Measurements from ENCODE around the gene EIF4G1.

The EIF4G1 gene

DNA sequence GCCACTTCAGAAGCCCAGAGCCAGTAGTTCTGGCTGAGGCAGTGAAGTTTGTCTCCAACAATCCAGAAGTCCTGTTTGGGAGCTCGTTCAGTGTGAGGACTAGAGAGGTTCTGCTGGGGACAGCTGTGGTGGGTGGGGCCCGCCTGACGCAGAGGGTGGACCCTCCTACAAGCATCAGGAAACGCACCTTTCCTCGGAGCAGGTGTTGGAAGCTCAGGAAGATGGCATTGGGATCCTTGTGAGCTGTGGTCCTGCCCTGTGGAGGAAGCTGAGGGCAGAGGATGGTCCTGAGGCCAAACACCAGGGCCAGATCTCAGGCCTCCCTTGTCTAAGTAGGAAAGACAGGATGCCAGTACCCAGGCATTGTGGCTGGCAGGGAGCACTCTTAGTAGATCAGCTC is 58.5 kb downstream of the EIF4G1 start:
- DNase-seq, result no peak

DNA sequence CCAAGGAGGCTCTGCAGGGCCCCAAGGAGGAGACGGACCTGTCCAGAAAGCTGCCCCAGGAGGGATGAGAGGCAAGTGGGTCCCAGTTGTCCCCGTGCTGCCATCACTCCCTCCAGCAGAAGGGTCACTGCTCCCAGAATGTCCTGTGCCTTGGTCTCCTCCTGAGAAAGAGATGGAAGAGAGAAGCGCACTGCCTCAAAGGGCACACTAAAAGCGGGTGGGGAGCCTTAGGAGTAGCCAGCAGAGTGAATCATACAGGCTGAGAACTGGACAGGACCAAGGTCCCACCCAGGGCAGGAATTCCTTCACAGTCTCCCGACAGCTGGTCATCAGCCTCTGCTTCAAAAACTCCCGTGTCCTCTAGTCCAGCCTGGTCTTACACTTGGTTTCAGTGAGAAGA is 59.0 kb downstream of the EIF4G1 start:
- no peak for DNase-seq

DNA sequence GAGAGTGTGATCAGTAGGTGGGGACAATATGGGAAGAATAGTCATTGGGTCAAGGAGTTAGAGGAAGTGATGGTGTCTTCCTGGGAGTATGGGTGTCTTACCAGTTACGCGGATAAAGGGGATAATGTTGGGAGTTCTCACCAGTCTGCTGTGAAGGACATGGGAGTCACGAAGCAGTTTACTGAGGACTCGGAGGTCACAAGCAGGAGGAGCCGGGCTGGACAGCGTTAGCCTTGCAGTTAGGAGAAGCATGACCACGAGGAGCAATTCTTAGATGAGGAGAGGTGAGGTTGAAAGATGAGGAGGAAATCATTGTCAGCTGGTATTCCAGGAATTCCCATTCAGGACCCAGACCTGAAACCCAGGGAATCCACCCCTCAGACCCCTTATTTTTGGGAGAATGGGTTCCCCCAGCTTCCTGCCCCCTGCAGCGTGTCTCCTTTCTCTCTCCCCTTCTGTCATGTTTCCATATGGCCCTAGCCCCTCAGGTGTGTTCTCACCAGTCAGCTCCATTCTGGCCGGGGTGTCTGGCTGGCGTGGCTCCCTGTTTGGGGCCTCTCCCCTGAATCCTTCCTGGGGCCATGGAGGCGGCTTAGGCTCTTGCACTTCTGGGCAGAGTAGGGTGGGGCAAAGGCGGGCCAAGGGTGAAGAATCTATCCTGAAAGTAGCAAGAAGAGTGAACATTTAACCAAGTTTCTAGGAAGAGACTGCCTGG is 61.5 kb downstream of the EIF4G1 start:
- DNase-seq, result no peak

DNA sequence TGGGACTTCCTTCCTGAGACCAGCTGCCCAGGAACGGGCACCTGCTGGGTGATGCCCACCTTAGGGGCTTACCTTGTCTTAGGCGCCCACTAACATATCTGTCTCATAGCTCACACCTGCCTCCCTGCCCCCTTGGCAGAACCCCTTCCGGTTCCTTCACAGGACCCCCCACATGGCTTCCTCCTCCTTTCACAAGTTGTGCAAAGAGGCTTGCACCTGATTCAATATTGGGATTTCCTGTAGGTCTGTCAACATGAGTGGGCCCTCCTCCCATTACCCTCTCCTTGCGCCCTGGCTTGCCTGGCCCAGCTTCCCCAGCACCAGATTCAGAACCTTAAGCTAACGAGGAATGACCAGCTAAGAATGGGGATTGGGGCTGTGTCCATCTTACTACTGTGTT is 63.0 kb downstream of the EIF4G1 start:
- DNase-seq, result no peak

DNA sequence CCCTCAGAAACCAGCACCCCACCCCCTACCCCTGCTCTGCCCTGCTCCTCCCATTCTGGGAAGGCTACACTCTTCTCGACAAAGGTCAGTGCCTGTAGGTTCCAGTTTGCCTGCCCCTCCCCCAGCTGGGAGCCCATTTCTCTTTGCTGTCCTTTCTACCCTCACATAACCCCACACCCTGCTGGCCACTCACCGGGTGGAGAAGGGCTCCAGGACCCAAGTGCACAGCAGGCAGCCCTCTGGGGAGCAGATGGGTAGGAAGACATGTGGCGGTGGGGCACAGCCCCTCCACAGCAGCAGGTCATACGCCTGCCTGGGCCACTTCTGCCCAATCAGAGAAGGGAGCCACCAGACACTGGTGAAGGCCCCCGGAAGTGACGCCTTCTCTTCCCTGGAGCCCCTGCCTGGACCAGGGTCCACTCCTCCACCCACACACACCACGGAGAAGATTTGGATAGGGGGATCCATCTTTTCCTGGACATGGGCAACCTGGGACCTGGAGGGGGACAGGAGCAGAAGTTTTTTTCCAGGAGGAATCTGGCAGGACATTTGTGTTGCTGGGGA is 63.6 kb downstream of the EIF4G1 start, which contains the start of gene THPO:
THPO (minus strand) TSS at position 326 of the 564 bp plus-strand sequence. CDS start 1,948 bp downstream, outside the sequence.
- no peak for DNase-seq

DNA sequence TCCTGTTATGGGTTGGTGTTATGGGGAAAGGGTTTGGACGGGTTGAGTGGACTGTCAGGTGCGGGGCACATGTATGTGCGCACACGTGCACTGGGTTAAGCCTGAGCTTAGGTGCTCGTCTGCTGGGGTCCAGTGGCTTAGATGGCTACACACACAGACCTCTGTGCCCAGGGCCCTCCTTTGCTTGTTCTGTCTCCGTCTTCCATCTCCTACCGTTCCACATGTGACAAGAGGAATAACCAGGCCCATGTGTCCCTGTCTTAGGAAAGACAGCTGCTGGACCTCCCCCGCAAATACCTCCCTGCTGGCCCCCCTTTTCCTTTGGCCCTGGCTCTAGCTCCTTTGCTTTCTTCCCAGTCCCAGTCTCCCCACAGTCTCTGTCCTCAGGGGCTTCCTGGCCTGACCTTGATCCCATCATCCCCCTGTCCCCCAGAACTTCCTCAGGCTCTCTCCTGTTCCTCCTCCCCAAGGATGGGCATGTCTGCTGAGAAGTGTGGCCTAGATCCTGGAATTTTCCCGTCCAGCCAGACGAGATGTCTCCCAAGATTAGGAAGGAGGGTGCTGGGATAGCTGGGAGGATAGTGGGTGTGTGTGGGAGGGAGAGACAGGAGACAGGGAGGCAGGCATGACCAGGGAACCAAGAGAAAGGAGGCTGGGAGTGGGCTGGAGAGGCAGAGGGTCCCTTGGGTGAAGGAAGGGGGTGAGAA is 64.4 kb downstream of the EIF4G1 start:
- no peak for DNase-seq

DNA sequence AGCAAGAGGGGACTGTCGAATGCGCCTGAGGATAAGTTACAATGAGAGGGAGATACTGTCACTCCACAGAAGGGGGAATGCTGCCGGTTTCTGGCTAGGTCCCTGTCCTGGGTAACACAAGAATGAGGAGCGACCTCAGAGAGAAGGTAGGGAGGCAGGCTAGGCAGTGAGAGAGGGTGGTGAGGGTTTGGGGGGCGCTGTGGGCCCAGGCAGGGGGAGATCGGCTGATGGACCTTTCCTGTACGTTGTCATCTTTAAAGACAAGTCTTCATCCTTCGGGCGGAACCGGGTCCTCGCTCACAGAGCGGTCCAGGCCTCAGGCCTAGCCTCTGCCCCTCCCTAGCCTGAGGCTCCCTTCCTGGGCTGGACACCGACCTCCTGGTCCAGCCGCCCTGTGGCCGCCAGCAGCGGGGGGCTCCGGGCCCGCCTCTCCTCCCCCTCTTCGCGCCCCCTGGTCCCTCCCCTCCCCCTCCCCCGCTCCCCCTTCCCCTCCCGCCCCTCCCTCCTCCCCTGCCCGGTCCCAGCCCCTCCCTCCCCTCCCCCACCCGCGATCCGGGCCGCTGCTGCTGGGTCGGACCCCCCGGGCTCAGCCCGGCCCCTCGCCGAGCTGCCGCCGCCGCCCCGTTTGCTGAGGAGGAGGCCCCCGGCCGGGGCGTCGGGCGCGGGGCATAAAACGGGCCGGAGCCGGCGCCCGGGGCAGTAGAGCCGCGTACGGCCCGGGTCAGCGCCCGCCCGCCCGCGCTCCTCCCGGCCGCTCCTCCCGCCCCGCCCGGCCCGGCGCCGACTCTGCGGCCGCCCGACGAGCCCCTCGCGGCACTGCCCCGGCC is 65.2 kb downstream of the EIF4G1 start, which contains the start of gene CHRD:
CHRD (plus strand) TSS at position 697 of the 827 bp plus-strand sequence. CDS start 265 bp downstream, outside the sequence.
- no peak for DNase-seq

DNA sequence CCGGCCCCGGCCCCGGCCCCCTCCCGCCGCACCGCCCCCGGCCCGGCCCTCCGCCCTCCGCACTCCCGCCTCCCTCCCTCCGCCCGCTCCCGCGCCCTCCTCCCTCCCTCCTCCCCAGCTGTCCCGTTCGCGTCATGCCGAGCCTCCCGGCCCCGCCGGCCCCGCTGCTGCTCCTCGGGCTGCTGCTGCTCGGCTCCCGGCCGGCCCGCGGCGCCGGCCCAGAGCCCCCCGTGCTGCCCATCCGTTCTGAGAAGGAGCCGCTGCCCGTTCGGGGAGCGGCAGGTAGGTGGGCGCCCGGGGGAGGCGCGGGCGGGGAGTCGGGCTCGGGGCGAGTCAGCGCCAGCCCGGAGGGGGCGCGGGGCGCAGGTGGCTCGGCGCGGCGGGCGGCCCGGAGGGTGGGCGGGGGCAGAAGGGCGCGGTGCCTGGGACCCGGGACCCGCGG is 65.8 kb downstream of the EIF4G1 start:
- DNase-seq, result peak; percentile 17

DNA sequence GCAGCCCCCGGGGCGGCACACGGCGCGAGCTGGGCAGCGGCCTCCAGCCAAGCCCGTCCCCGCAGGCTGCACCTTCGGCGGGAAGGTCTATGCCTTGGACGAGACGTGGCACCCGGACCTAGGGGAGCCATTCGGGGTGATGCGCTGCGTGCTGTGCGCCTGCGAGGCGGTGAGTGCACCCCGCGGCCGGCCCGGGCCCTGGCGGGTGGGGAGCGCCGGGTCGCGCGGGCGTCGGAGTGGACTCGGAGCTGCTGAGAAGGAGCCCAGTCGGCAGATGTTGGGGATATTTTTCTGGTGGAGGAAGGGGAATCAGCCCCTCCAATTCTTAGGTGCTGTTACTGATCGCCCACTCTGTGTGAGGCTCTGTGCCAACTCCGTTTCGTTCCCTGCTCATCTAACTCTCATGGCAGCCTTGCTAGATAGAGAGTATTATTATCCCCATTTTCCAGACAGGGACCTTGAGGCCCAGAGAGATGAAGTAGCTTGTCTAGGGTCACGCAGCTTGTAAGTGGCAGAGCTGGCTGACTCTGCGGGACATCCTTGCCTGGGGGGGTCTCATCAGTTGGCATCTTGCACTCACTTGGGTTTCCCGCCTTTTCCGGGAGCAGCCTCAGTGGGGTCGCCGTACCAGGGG is 66.3 kb downstream of the EIF4G1 start:
- DNase-seq, result no peak

DNA sequence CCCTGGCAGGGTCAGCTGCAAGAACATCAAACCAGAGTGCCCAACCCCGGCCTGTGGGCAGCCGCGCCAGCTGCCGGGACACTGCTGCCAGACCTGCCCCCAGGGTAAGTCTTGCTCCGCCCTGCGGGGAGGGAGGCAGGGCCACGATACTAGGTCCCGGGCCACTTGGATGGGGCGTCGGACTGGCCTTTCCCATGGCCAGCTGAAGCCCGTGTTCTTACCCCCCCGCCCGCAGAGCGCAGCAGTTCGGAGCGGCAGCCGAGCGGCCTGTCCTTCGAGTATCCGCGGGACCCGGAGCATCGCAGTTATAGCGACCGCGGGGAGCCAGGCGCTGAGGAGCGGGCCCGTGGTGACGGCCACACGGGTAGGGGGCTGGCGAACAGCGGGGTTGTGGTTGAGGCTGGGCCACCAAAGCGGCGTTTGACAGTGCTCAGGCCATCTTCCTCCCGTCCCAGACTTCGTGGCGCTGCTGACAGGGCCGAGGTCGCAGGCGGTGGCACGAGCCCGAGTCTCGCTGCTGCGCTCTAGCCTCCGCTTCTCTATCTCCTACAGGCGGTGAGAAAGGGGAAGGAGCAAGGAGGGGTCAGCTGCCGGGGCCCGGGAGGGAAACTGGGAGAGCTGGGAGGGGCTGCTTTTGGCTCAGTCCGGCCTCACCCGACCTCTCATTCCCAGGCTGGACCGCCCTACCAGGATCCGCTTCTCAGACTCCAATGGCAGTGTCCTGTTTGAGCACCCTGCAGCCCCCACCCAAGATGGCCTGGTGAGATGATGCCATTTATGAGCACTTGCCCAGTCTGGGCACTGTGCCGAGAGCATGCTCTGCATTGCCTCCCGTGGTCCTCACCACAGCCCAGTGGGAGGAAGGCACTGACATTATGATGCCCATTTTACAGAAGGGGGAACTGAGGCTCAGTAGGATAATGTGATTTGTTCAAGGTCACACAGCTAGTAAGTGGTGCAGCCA is 67.1 kb downstream of the EIF4G1 start:
- DNase-seq, result no peak

DNA sequence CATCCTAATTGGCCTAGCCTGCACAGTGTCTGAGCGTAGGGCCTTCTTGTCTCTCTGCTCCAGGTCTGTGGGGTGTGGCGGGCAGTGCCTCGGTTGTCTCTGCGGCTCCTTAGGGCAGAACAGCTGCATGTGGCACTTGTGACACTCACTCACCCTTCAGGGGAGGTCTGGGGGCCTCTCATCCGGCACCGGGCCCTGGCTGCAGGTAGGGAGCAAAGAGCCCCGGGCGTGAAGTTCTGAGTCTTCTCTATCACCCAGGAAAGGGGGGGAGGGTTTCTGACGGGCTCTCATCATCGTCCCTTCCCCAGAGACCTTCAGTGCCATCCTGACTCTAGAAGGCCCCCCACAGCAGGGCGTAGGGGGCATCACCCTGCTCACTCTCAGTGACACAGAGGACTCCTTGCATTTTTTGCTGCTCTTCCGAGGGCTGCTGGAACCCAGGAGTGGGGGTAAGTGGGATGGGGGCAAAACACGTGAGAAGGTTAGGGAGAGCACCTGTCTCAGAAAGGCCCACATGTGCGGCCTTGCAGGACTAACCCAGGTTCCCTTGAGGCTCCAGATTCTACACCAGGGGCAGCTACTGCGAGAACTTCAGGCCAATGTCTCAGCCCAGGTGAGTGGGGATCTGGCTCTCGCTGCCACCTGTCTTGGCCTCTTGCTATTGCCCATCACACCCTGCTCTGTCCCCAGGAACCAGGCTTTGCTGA is 68.1 kb downstream of the EIF4G1 start:
- DNase-seq, result no peak

DNA sequence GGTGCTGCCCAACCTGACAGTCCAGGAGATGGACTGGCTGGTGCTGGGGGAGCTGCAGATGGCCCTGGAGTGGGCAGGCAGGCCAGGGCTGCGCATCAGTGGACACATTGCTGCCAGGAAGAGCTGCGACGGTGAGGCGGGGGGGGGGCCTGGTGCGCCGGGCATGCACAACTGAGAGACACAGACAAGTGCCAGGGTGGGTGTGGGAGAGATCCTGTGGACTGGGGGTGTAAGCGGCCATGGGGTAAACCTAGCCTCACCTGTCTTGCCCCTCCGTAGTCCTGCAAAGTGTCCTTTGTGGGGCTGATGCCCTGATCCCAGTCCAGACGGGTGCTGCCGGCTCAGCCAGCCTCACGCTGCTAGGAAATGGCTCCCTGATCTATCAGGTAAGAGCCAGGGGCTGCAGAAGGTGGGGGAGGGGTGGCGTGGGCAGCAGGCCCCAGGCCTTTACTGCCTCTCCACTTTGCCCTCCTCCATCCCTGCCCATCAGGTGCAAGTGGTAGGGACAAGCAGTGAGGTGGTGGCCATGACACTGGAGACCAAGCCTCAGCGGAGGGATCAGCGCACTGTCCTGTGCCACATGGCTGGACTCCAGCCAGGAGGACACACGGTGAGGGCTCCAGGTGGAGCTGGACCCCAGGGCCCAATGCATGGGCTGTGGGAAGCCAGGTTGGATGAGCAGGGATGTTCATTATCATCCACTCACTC is 68.8 kb downstream of the EIF4G1 start:
- DNase-seq, result no peak

DNA sequence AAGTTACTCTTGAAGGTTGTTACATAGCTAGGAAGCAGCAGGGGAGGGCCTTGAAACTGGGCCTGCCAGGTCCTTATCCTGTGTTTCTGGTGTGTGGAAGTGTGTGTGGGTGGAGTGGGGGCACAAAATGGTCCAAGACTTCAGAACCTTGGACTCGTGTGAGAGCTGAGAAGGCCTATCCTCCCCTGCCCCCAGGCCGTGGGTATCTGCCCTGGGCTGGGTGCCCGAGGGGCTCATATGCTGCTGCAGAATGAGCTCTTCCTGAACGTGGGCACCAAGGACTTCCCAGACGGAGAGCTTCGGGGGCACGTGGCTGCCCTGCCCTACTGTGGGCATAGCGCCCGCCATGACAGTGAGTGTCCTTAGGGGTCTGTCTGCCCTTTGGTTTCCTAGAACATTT is 69.9 kb downstream of the EIF4G1 start:
- no peak for DNase-seq
